ENCODE data around the gene ENC1. TPM values are rescaled to one million over a fixed set of nuclear protein-coding genes. Genes with fewer than 3 reads are reported as not detected.

ENC1 gene
- total RNA-seq, 2 donors from 2014 or later = 7.7 to 10.4 TPM

DNA sequence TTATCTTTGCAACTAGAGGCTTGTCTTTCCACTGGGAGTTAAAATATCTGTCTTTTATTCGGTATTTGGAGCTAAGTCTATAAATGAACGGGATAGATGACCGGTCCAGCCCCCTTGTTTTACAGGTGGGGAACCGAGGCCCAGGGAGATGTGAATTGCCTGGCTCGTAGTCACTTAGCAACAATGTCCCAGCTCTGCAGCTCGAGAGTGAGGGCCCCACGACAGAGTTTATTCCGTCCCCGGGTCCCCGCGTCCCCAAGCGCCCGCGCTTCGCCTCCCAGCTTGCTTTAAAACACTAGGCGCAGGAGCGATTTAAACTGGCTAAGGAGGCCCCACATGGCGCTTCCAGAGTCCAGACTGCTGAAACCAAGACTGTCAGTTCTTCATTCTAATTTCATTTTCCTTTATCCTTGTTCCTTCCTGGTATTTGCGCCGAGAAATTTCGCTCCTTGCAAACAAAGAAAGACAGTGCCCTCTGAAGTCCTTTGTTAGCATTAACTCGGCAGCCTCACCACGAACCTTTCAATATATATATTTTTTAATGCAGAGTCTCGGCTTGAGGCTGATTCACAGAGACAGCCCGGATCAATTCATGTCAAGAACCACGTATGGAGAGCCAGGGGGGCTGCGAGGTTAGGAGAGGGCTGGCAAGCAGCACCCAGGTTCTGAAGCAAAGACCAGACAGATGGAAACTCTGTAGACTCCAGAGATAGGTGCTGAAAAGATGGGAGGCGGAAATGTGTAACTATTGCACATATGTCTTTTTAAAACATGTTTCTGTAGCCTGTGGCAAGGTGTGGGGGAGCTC, 1.4 kb upstream of the ENC1 start:
- peaks cover 4 to 22% of the 10 kb centered on the region in 2 donors for H3K4me1 ChIP-seq (ENCODE audit: control insufficient read depth in 1 of 2, low read depth in 2 of 2)
- H3K27me3 ChIP-seq (replicated peaks; ENCODE audit: insufficient read depth) = no peaks in the 10 kb centered on the region
- peak overlapping the region; percentile 31 to 58 for H3K27ac ChIP-seq
- peak overlapping the region; percentile 81 for H3K4me3 ChIP-seq
- no peaks in the 10 kb centered on the region for H3K36me3 ChIP-seq
- no peaks in the 10 kb centered on the region for H3K9me3 ChIP-seq
- ATAC-seq (ENCODE audit: insufficient number of reproducible peaks, low FRiP score, low read depth) (no peak), DNase-seq (ENCODE audit: low spot score) (peak; percentile 15)
- TF ChIP-seq, protein P1, sequence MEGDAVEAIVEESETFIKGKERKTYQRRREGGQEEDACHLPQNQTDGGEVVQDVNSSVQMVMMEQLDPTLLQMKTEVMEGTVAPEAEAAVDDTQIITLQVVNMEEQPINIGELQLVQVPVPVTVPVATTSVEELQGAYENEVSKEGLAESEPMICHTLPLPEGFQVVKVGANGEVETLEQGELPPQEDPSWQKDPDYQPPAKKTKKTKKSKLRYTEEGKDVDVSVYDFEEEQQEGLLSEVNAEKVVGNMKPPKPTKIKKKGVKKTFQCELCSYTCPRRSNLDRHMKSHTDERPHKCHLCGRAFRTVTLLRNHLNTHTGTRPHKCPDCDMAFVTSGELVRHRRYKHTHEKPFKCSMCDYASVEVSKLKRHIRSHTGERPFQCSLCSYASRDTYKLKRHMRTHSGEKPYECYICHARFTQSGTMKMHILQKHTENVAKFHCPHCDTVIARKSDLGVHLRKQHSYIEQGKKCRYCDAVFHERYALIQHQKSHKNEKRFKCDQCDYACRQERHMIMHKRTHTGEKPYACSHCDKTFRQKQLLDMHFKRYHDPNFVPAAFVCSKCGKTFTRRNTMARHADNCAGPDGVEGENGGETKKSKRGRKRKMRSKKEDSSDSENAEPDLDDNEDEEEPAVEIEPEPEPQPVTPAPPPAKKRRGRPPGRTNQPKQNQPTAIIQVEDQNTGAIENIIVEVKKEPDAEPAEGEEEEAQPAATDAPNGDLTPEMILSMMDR (IDR thresholded peaks at IDR 0.05) = peak; percentile 35

DNA sequence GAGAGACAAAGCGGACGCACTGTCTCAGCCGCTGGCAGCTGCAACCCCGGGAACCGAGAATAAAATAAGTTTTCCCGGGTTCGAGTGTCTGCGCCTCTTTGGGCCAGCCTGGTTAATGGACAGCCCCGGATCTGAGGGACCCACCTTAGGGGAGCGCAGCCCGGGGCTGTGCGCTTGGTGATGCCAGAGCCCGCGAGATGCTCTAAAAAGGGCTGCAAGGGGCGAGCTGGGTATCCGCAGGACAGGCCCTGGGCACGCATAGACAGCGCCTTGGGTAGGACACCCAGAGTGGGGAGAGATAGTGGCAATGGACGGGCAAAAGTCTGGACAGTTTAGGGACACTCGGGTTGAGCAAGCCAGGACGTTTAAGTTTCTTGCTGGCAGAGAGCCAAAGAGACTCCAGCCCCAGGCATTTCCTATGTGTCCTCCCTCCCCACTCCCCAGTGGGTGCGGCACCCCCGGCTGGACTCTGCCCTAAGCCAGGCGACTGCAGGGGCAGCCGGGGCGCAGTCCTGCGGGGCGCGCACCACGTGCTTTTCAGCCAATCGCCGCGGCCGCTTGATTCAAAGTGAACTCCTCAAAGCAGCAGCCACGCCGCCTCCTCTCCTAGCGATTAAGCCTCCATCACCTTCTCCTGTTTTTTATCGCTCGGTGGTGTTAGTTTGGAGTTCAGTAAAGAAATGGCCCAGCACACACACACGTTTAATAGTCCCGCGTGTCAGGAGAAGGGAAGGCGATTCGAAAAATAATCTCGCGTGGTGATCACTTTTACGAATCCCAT, 616 bp upstream of the ENC1 start:
- ATAC-seq (ENCODE audit: insufficient number of reproducible peaks, low FRiP score, low read depth) = peak; percentile 11
- H3K36me3 ChIP-seq = no peaks in the 10 kb centered on the region
- DNase-seq (ENCODE audit: low spot score) = peak; percentile 11
- H3K9me3 ChIP-seq = no peaks in the 10 kb centered on the region
- TF ChIP-seq, protein P1 (IDR thresholded peaks at IDR 0.05) = no peak
- H3K27me3 ChIP-seq (replicated peaks; ENCODE audit: insufficient read depth) = no peaks in the 10 kb centered on the region
- peak overlapping the region; percentile 81 for H3K4me3 ChIP-seq
- H3K4me1 ChIP-seq (ENCODE audit: control insufficient read depth in 1 of 2, low read depth in 2 of 2) = peaks cover 0 to 15% of the 10 kb centered on the region in 2 donors
- peak overlapping the region; percentile 31 to 58 for H3K27ac ChIP-seq

DNA sequence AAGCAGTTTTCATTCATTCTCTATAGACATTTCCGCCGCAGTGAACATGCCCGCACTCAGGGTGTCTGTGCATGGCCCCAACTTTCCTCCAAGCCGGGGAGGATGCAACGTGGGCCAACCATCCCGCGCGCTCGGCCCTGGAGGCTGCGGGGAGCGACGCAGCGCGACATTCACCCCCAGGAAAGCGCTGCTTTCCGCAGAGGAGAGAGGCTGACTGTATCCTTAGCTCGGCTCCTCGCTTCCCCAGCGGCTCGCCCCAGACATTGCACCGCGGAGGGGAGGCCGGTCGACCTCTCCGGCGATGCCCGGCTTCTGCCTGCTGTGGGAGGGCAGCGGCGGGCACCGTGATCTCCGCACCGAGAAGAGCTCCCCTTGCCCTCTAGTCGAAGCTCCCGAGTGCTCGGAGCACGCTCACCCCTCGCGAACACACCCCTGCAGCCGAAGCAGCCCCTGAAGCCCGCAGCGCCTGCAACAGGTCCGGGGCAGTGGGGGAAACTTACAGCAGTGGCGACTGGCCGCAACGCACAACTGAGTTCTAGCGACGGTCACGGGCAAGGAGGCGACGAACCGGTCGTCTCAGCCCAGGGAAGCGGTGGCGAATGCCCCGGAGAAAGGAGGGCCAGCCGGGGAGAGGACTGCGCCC, 600 bp downstream of the ENC1 start:
- Histone ChIP-seq H3K27ac (peak overlapping the region; percentile 43 to 58), H3K4me3 (peak overlapping the region; percentile 81), H3K36me3 (no peaks in the 10 kb centered on the region), H3K4me1 (ENCODE audit: control insufficient read depth in 1 of 2, low read depth in 2 of 2) (peaks cover 0 to 15% of the 10 kb centered on the region in 2 donors), H3K9me3 (no peaks in the 10 kb centered on the region), H3K27me3 (replicated peaks; ENCODE audit: insufficient read depth) (no peaks in the 10 kb centered on the region)
- TF ChIP-seq, protein P1 (IDR thresholded peaks at IDR 0.05) = peak; percentile 28
- ATAC-seq (ENCODE audit: insufficient number of reproducible peaks, low FRiP score, low read depth) = no peak
- DNase-seq (ENCODE audit: low spot score) = no peak

DNA sequence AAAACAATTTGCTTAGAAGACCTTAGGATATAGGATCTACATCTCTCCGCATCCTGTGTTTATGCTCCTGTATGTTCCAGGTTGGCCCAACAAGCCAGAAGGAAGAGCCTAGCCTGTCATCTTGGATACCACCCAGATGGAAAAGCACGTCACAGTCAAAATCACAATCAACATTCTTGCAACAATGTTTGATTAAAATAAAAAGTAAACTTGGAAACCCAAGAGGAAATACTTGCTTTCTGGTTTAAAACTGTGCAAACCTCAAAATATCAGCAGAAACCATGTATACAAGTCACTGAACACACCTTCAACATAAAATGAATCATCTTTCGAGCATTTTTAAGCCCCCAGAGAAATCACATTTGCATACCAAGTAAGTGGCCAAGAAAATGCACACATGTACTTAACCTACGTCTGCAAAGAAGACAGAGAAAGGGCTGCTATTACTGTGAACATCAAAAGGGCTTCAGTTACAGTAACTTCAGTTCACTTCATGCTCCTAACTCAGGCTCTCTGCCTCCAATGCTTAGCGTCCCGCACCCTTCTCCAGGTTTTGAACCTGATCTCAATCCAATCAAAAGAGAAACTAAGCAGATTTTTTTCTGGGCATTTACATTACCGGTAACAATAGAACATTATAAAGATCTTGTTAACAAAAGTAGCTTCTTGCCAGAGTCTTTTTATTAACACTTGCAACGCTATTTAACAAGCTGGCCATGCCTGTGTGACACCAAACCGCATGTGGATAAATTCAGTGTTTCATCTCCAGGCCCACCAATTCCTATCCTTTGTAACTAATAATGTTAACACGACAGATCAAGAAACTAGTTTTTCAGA, 1.3 kb downstream of the ENC1 start:
- peaks cover 0 to 15% of the 10 kb centered on the region in 2 donors for H3K4me1 ChIP-seq (ENCODE audit: control insufficient read depth in 1 of 2, low read depth in 2 of 2)
- no peaks in the 10 kb centered on the region for H3K9me3 ChIP-seq
- H3K27ac ChIP-seq = no peak overlapping the region

More for the DNA sequence above, 1.3 kb downstream of the ENC1 start:
- Histone ChIP-seq H3K27me3 (replicated peaks; ENCODE audit: insufficient read depth) (no peaks in the 10 kb centered on the region), H3K36me3 (no peaks in the 10 kb centered on the region), H3K4me3 (peak overlapping the region; percentile 81)
- TF ChIP-seq, protein P1 (IDR thresholded peaks at IDR 0.05) = no peak
- ATAC-seq (ENCODE audit: insufficient number of reproducible peaks, low FRiP score, low read depth) (no peak), DNase-seq (ENCODE audit: low spot score) (no peak)
